Fibroblast of lung (primary cell): ENCODE measurements around the gene HOXC11. TPM values are rescaled to one million over a fixed set of nuclear protein-coding genes. Genes with fewer than 3 reads are reported as not detected.

Source experiments
- DNase-seq, 2 donors: peaks; one replicate each; pipeline versions ENCODE4 v3.0.0 to v3.0.0-alpha.2; 2010; ENCODE audit warnings: low read depth in 2 of 2
- H2AFZ ChIP-seq: 2 replicates; pipeline ENCODE4 v1.5.1; 2012; ENCODE audit warnings: low read length, control low read depth, inconsistent platforms
- H3K27ac ChIP-seq: 2 replicates; pipeline ENCODE4 v1.5.1; 2011; ENCODE audit warnings: low read length, control low read depth; ENCODE audit not compliant: insufficient read depth
- H3K27me3 ChIP-seq: 2 replicates; pipeline ENCODE4 v1.5.1; 2011; ENCODE audit warnings: mild to moderate bottlenecking, low read length; ENCODE audit not compliant: control insufficient read depth, insufficient read depth
- H3K36me3 ChIP-seq: 2 replicates; pipeline ENCODE4 v1.5.1; 2011; ENCODE audit warnings: low read length; ENCODE audit not compliant: control insufficient read depth, insufficient read depth
- H3K4me1 ChIP-seq: 2 replicates; pipeline ENCODE4 v1.5.1; 2011; ENCODE audit warnings: low read length; ENCODE audit not compliant: control insufficient read depth, insufficient read depth; ENCODE audit errors: extremely low read depth
- H3K4me2 ChIP-seq: 2 replicates; pipeline ENCODE4 v1.5.1; 2011; ENCODE audit warnings: low read length, control low read depth; ENCODE audit not compliant: insufficient read depth; ENCODE audit errors: extremely low read depth
- H3K4me3 ChIP-seq, 4 experiments: fragments of 200-600 bp in 1 of 4; sonication (generic) in 1 of 4; replicated peaks in 1 of 4; 2 replicates each; pipeline ENCODE4 v1.5.1; 2011 to 2016; ENCODE audit warnings: low read length in 4 of 4, low read depth in 3 of 4, mild to moderate bottlenecking in 3 of 4, control low read depth in 2 of 4, inconsistent platforms in 1 of 4, mixed read lengths in 1 of 4; ENCODE audit not compliant: insufficient read depth in 1 of 4; ENCODE audit errors: control extremely low read depth in 1 of 4
- H3K79me2 ChIP-seq: 2 replicates; pipeline ENCODE4 v1.5.1; 2012; ENCODE audit warnings: mild to moderate bottlenecking, low read length, inconsistent platforms; ENCODE audit not compliant: control insufficient read depth, insufficient read depth
- H3K9ac ChIP-seq: 2 replicates; pipeline ENCODE4 v1.5.1; 2011; ENCODE audit warnings: mild to moderate bottlenecking, low read length, control low read depth; ENCODE audit not compliant: insufficient read depth
- H3K9me3 ChIP-seq: 2 replicates; pipeline ENCODE4 v1.5.1; 2012; ENCODE audit warnings: low read depth, low read length; ENCODE audit not compliant: control insufficient read depth, insufficient read depth
- H4K20me1 ChIP-seq: 2 replicates; pipeline ENCODE4 v1.5.1; 2011; ENCODE audit warnings: low read length; ENCODE audit not compliant: control insufficient read depth, insufficient read depth; ENCODE audit errors: extremely low read depth
- EZH2 ChIP-seq: IDR thresholded peaks from 2 replicates; pipeline ENCODE4 v1.5.1; 2012; ENCODE audit warnings: low read length, control low read depth, mild to moderate bottlenecking; ENCODE audit errors: missing control alignments
- polyA plus RNA-seq, 2 donors: library from polyadenylated mRNA; depleted of rRNA in 1 of 2; stranded (reverse) in 1 of 2; unstranded in 1 of 2; fragments of >200 nt; gene quantifications; 2 replicates each; pipeline ENCODE4 v1.2.1, GENCODE V29; 2011 to 2012; ENCODE audit warnings: missing spikeins in 1 of 2
- total RNA-seq: library from RNA; depleted of rRNA; stranded (reverse); fragments of >200 nt; gene quantifications from 2 replicates; pipeline ENCODE4 v1.2.1, GENCODE V29; 2014
- TF ChIP-seq, protein P1 (sequence below), 2 donors: IDR thresholded peaks in 1 of 2; conservative IDR thresholded peaks in 1 of 2; 1 replicate in 1 of 2; 2 replicates in 1 of 2; pipeline ENCODE4 v1.5.1; 2011 to 2012; ENCODE audit warnings: low read length in 2 of 2, control low read depth in 1 of 2, inconsistent platforms in 1 of 2, low read depth in 1 of 2, mild to moderate bottlenecking in 1 of 2

Gene HOXC11
- total and polyA plus RNA-seq, 2 donors (not counting 1 experiment from before 2014, with no cell fraction given): not detected

DNA sequence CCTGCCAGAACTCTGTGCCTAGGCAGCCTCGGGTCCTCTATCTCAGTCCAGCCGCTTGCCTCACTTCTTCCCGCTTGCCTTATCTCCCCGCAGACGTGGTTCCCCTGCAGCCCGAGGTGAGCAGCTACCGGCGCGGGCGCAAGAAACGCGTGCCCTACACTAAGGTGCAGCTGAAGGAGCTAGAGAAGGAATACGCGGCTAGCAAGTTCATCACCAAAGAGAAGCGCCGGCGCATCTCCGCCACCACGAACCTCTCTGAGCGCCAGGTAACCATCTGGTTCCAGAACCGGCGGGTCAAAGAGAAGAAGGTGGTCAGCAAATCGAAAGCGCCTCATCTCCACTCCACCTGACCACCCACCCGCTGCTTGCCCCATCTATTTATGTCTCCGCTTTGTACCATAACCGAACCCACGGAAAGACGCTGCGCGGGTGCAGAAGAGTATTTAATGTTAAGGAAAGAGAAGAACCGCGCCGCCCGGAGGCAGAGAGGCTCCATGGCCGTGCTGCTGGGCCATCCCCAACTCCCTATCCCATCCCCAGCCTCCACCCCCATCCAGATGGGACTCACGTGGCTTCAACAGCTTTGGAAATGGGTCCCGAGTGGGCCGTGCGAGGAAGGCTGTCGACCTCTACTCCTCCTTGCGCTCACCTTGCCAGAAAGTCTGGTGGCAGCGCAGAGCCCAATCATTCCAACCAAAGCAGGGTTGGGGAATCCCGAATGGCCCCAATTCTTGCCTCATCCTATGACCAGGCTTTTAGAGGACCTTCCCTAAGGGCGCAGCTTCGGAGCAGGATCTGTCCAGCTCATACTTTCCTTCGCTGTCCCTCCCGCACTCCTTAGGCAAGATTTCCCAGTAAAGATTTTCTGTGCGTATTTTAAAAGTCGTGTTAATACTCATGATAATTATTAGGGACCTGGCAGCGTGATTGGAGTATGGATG, 27.7 kb upstream of the HOXC11 start:
- Histone ChIP-seq H3K4me2 (no peak overlapping the region), H3K36me3 (no peaks in the 10 kb centered on the region), H3K27me3 (peaks cover 81% of the 10 kb centered on the region), H3K9me3 (no peaks in the 10 kb centered on the region), H3K9ac (no peak overlapping the region), H2AFZ (no peak overlapping the region), H3K4me3 (no peak overlapping the region), H3K27ac (no peak overlapping the region), H3K4me1 (no peaks in the 10 kb centered on the region), H3K79me2 (no peaks in the 10 kb centered on the region), H4K20me1 (peaks cover 2% of the 10 kb centered on the region)
- TF ChIP-seq, protein P1, sequence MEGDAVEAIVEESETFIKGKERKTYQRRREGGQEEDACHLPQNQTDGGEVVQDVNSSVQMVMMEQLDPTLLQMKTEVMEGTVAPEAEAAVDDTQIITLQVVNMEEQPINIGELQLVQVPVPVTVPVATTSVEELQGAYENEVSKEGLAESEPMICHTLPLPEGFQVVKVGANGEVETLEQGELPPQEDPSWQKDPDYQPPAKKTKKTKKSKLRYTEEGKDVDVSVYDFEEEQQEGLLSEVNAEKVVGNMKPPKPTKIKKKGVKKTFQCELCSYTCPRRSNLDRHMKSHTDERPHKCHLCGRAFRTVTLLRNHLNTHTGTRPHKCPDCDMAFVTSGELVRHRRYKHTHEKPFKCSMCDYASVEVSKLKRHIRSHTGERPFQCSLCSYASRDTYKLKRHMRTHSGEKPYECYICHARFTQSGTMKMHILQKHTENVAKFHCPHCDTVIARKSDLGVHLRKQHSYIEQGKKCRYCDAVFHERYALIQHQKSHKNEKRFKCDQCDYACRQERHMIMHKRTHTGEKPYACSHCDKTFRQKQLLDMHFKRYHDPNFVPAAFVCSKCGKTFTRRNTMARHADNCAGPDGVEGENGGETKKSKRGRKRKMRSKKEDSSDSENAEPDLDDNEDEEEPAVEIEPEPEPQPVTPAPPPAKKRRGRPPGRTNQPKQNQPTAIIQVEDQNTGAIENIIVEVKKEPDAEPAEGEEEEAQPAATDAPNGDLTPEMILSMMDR (conservative IDR thresholded peaks at IDR 0.05 in 1 of 2, IDR thresholded peaks at IDR 0.05 in 1 of 2; ENCODE audit: low read depth in 1 of 2, low read length in 2 of 2): no peak
- TF ChIP-seq EZH2: peak; percentile 89
- no peak for DNase-seq

GRCh38 chr12:53947743-53948142, 25.2 kb upstream of the HOXC11 start:
- no peak overlapping the region for H3K4me3 ChIP-seq
- H3K4me2 ChIP-seq: no peak overlapping the region
- TF ChIP-seq, protein P1 (conservative IDR thresholded peaks at IDR 0.05 in 1 of 2, IDR thresholded peaks at IDR 0.05 in 1 of 2; ENCODE audit: low read depth in 1 of 2, low read length in 2 of 2): no peak
- TF ChIP-seq EZH2: no peak
- H4K20me1 ChIP-seq: peaks cover 2% of the 10 kb centered on the region
- H2AFZ ChIP-seq: no peak overlapping the region
- H3K27me3 ChIP-seq: peaks cover 91% of the 10 kb centered on the region
- no peak for DNase-seq
- H3K36me3 ChIP-seq: no peaks in the 10 kb centered on the region
- H3K4me1 ChIP-seq: no peaks in the 10 kb centered on the region
- H3K27ac ChIP-seq: no peak overlapping the region
- no peaks in the 10 kb centered on the region for H3K9me3 ChIP-seq
- no peak overlapping the region for H3K9ac ChIP-seq
- H3K79me2 ChIP-seq: no peaks in the 10 kb centered on the region

GRCh38 chr12:53948650-53949593, 24.0 kb upstream of the HOXC11 start:
- no peak for DNase-seq
- H3K79me2 ChIP-seq: no peaks in the 10 kb centered on the region
- no peak for TF ChIP-seq EZH2
- TF ChIP-seq, protein P1 (conservative IDR thresholded peaks at IDR 0.05 in 1 of 2, IDR thresholded peaks at IDR 0.05 in 1 of 2; ENCODE audit: low read depth in 1 of 2, low read length in 2 of 2): no peak
- no peak overlapping the region for H2AFZ ChIP-seq
- H3K9me3 ChIP-seq: no peaks in the 10 kb centered on the region
- no peak overlapping the region for H3K9ac ChIP-seq
- H3K4me3 ChIP-seq: no peak overlapping the region
- no peaks in the 10 kb centered on the region for H3K4me1 ChIP-seq
- peaks cover 91% of the 10 kb centered on the region for H3K27me3 ChIP-seq
- H3K4me2 ChIP-seq: no peak overlapping the region
- H3K27ac ChIP-seq: no peak overlapping the region
- H4K20me1 ChIP-seq: peaks cover 2% of the 10 kb centered on the region
- no peaks in the 10 kb centered on the region for H3K36me3 ChIP-seq
